ENCODE data around the gene RNF224. TPM values are rescaled to one million over a fixed set of nuclear protein-coding genes. Genes with fewer than 3 reads are reported as not detected.

RNF224 gene
- total and polyA plus RNA-seq, 2 of the 13 experiments (the other 11 are each of a cell fraction or from before 2014, with no cell fraction given) = 0.09 TPM; not detected in 1

DNA sequence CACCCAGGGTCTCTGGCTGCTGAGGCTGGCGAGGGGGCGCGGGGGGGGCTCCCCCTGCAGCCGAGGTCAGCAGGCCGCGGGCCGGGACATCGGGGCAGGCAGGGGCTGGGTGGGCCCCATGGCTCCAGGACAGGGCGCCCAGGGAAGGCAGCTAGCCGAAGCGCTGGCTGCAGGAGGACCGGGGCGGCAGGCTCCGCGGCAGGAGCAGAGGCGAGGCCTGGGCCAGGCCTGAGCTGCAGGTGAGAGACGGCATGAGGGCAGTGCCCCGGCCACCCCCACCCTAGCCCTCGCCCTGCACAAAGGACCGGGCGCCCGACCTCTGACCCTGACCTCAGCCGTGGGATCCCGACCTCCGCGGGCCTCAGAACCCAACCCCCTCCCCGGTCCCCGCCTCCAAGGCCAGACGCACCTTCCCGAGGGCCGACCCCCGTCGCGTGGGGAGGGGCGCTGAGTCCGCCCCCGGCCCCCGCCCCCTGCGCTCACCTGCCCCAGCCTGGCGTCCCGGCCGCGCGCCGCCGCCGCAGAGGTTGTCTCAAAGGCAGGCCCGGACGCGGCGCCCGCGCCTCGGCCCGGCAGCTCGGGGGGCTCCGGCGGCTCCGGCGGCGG lies 5.7 kb upstream of the RNF224 start (continued):
- TF ChIP-seq, protein P1, sequence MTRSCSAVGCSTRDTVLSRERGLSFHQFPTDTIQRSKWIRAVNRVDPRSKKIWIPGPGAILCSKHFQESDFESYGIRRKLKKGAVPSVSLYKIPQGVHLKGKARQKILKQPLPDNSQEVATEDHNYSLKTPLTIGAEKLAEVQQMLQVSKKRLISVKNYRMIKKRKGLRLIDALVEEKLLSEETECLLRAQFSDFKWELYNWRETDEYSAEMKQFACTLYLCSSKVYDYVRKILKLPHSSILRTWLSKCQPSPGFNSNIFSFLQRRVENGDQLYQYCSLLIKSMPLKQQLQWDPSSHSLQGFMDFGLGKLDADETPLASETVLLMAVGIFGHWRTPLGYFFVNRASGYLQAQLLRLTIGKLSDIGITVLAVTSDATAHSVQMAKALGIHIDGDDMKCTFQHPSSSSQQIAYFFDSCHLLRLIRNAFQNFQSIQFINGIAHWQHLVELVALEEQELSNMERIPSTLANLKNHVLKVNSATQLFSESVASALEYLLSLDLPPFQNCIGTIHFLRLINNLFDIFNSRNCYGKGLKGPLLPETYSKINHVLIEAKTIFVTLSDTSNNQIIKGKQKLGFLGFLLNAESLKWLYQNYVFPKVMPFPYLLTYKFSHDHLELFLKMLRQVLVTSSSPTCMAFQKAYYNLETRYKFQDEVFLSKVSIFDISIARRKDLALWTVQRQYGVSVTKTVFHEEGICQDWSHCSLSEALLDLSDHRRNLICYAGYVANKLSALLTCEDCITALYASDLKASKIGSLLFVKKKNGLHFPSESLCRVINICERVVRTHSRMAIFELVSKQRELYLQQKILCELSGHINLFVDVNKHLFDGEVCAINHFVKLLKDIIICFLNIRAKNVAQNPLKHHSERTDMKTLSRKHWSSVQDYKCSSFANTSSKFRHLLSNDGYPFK (CRISPR knock-in tag; IDR thresholded peaks at IDR 0.05; ENCODE audit: borderline replicate concordance) = no peak
- TF ChIP-seq ZNF768 (CRISPR knock-in tag; IDR thresholded peaks at IDR 0.05) = 0 out of 2 replicates have a peak, but pooled peaks have one; percentile 36
- TF ChIP-seq, protein P2, sequence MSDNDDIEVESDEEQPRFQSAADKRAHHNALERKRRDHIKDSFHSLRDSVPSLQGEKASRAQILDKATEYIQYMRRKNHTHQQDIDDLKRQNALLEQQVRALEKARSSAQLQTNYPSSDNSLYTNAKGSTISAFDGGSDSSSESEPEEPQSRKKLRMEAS (IDR thresholded peaks at IDR 0.05) = no peak
- TF ChIP-seq ATRX (CRISPR knock-in tag; IDR thresholded peaks at IDR 0.05; ENCODE audit: borderline replicate concordance) = no peak
- TF ChIP-seq, protein P3, sequence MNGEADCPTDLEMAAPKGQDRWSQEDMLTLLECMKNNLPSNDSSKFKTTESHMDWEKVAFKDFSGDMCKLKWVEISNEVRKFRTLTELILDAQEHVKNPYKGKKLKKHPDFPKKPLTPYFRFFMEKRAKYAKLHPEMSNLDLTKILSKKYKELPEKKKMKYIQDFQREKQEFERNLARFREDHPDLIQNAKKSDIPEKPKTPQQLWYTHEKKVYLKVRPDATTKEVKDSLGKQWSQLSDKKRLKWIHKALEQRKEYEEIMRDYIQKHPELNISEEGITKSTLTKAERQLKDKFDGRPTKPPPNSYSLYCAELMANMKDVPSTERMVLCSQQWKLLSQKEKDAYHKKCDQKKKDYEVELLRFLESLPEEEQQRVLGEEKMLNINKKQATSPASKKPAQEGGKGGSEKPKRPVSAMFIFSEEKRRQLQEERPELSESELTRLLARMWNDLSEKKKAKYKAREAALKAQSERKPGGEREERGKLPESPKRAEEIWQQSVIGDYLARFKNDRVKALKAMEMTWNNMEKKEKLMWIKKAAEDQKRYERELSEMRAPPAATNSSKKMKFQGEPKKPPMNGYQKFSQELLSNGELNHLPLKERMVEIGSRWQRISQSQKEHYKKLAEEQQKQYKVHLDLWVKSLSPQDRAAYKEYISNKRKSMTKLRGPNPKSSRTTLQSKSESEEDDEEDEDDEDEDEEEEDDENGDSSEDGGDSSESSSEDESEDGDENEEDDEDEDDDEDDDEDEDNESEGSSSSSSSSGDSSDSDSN (CRISPR knock-in tag; IDR thresholded peaks at IDR 0.05) = peak; percentile 45; the same call in 1 of the 2 replicates
- peak; percentile 18; the same call in 1 of the 2 replicates for TF ChIP-seq ARNTL (CRISPR knock-in tag; IDR thresholded peaks at IDR 0.05)
- no peak for TF ChIP-seq ZBTB7A (CRISPR knock-in tag; IDR thresholded peaks at IDR 0.05)
- TF ChIP-seq, protein P4, sequence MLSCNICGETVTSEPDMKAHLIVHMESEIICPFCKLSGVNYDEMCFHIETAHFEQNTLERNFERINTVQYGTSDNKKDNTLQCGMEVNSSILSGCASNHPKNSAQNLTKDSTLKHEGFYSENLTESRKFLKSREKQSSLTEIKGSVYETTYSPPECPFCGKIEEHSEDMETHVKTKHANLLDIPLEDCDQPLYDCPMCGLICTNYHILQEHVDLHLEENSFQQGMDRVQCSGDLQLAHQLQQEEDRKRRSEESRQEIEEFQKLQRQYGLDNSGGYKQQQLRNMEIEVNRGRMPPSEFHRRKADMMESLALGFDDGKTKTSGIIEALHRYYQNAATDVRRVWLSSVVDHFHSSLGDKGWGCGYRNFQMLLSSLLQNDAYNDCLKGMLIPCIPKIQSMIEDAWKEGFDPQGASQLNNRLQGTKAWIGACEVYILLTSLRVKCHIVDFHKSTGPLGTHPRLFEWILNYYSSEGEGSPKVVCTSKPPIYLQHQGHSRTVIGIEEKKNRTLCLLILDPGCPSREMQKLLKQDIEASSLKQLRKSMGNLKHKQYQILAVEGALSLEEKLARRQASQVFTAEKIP (CRISPR knock-in tag; IDR thresholded peaks at IDR 0.05; ENCODE audit: borderline replicate concordance) = no peak
- TF ChIP-seq KMT2A (CRISPR knock-in tag; IDR thresholded peaks at IDR 0.05) = 0 out of 2 replicates have a peak, but pooled peaks have one; percentile 35
- TF ChIP-seq, protein P5, sequence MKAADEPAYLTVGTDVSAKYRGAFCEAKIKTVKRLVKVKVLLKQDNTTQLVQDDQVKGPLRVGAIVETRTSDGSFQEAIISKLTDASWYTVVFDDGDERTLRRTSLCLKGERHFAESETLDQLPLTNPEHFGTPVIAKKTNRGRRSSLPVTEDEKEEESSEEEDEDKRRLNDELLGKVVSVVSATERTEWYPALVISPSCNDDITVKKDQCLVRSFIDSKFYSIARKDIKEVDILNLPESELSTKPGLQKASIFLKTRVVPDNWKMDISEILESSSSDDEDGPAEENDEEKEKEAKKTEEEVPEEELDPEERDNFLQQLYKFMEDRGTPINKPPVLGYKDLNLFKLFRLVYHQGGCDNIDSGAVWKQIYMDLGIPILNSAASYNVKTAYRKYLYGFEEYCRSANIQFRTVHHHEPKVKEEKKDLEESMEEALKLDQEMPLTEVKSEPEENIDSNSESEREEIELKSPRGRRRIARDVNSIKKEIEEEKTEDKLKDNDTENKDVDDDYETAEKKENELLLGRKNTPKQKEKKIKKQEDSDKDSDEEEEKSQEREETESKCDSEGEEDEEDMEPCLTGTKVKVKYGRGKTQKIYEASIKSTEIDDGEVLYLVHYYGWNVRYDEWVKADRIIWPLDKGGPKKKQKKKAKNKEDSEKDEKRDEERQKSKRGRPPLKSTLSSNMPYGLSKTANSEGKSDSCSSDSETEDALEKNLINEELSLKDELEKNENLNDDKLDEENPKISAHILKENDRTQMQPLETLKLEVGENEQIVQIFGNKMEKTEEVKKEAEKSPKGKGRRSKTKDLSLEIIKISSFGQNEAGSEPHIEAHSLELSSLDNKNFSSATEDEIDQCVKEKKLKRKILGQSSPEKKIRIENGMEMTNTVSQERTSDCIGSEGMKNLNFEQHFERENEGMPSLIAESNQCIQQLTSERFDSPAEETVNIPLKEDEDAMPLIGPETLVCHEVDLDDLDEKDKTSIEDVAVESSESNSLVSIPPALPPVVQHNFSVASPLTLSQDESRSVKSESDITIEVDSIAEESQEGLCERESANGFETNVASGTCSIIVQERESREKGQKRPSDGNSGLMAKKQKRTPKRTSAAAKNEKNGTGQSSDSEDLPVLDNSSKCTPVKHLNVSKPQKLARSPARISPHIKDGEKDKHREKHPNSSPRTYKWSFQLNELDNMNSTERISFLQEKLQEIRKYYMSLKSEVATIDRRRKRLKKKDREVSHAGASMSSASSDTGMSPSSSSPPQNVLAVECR (CRISPR knock-in tag; IDR thresholded peaks at IDR 0.05; ENCODE audit: borderline replicate concordance) = peak; percentile 72; the same call in 1 of the 2 replicates
- no peak for TF ChIP-seq MYNN (CRISPR knock-in tag; IDR thresholded peaks at IDR 0.05; ENCODE audit: low read depth)
- no peak for TF ChIP-seq TBP (CRISPR knock-in tag; IDR thresholded peaks at IDR 0.05)
- TF ChIP-seq CAMTA2 (CRISPR knock-in tag; IDR thresholded peaks at IDR 0.05; ENCODE audit: borderline replicate concordance) = no peak
- TF ChIP-seq GABPB1 (CRISPR knock-in tag; IDR thresholded peaks at IDR 0.05) = peak; percentile 58; the same call in 1 of the 2 replicates
- TF ChIP-seq ZNF484 (CRISPR knock-in tag; IDR thresholded peaks at IDR 0.05; ENCODE audit: borderline replicate concordance, low read depth) = no peak
- no peak for TF ChIP-seq ZNF547 (CRISPR knock-in tag; IDR thresholded peaks at IDR 0.05)
- TF ChIP-seq, protein P6, sequence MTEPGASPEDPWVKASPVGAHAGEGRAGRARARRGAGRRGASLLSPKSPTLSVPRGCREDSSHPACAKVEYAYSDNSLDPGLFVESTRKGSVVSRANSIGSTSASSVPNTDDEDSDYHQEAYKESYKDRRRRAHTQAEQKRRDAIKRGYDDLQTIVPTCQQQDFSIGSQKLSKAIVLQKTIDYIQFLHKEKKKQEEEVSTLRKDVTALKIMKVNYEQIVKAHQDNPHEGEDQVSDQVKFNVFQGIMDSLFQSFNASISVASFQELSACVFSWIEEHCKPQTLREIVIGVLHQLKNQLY (CRISPR knock-in tag; IDR thresholded peaks at IDR 0.05) = no peak
